Chondrocyte (in vitro differentiated cells): ENCODE measurements around the gene TMEM132C. TPM values are rescaled to one million over a fixed set of nuclear protein-coding genes. Genes with fewer than 3 reads are reported as not detected.

Source experiments
- DNase-seq: peaks from one replicate; pipeline ENCODE4 v3.0.0; 2021; ENCODE audit warnings: mixed read lengths, low spot score
- H3K27ac Mint-ChIP-seq: one replicate; pipeline ENCODE4 v1.8.0; 2021; ENCODE audit warnings: mild to moderate bottlenecking, moderate library complexity, mixed read lengths; ENCODE audit not compliant: unreplicated experiment
- H3K27me3 Mint-ChIP-seq: 2 replicates; pipeline ENCODE4 v1.8.0; 2021; ENCODE audit warnings: low read depth, mixed read lengths
- H3K36me3 Mint-ChIP-seq: 2 replicates; pipeline ENCODE4 v1.8.0; 2021; ENCODE audit warnings: low read depth, mixed read lengths
- H3K4me1 Mint-ChIP-seq: 2 replicates; pipeline ENCODE4 v1.8.0; 2021; ENCODE audit warnings: low read depth, mild to moderate bottlenecking, mixed read lengths
- H3K4me3 Mint-ChIP-seq: one replicate; pipeline ENCODE4 v1.8.0; 2021; ENCODE audit warnings: mild to moderate bottlenecking, moderate library complexity, mixed read lengths; ENCODE audit not compliant: unreplicated experiment
- H3K9me3 Mint-ChIP-seq: 2 replicates; pipeline ENCODE4 v1.8.0; 2021; ENCODE audit warnings: low read depth, mixed read lengths
- total RNA-seq: library from RNA; stranded (reverse); gene quantifications from 3 replicates; pipeline ENCODE4 v1.2.1, GENCODE V29; 2021
- TF ChIP-seq, protein P1 (sequence below): fragments of 200-600 bp; sonication (generic); IDR thresholded peaks from 2 replicates; pipeline ENCODE4 v1.5.0; 2021; ENCODE audit warnings: antibody characterized with exemption, mild to moderate bottlenecking, moderate library complexity

Gene TMEM132C
- total RNA-seq, 1 donor from 2014 or later: not detected

DNA sequence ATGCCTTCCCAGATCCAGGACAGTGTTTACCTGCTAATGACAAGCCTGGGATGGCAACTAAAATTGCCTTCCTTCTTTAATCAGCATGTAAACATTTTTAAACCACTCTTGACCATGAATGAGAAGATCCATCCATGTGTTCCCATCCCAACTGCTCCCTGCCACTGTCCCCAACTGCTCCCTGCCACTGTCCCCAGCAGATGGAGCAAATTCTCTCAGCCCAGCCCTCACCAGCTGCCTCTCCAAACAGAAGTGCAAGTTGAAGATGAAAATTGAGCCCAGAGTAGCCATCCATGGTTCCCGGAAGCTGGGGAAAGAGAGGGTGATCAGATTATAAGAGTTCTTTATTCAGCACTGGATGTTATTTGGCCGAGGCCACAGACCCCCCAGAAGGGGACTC lies 423.7 kb downstream of the TMEM132C start:
- H3K4me1 Mint-ChIP-seq: no peaks in the 10 kb centered on the region

DNA sequence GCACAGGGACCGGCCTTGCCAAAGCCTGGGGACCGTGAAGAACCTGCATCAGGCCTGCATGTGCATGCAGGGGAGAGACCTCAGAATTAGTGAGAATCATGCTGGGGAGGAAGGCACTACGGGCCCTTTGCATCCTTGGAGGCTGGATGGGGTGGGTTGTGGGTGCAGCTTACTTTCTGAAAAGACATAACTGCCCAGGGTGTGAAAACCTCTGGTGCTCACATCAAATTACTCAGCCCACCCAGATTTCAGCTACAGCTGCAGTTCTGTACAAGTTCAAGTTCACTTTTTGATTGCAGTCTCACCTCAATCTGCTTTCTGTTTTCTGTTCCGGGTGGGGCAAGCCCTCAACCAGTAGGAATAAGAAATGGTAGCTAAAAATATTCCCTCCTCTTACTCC lies 426.1 kb downstream of the TMEM132C start:
- Mint-ChIP-seq H3K4me1 (no peaks in the 10 kb centered on the region), H3K9me3 (peaks cover 21% of the 10 kb centered on the region), H3K4me3 (no peak overlapping the region), H3K27ac (no peak overlapping the region), H3K27me3 (no peaks in the 10 kb centered on the region), H3K36me3 (no peaks in the 10 kb centered on the region)
- DNase-seq: no peak
- TF ChIP-seq, protein P1, sequence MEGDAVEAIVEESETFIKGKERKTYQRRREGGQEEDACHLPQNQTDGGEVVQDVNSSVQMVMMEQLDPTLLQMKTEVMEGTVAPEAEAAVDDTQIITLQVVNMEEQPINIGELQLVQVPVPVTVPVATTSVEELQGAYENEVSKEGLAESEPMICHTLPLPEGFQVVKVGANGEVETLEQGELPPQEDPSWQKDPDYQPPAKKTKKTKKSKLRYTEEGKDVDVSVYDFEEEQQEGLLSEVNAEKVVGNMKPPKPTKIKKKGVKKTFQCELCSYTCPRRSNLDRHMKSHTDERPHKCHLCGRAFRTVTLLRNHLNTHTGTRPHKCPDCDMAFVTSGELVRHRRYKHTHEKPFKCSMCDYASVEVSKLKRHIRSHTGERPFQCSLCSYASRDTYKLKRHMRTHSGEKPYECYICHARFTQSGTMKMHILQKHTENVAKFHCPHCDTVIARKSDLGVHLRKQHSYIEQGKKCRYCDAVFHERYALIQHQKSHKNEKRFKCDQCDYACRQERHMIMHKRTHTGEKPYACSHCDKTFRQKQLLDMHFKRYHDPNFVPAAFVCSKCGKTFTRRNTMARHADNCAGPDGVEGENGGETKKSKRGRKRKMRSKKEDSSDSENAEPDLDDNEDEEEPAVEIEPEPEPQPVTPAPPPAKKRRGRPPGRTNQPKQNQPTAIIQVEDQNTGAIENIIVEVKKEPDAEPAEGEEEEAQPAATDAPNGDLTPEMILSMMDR: no peak

More for the DNA sequence above, 423.7 kb downstream of the TMEM132C start:
- Mint-ChIP-seq H3K27ac (no peak overlapping the region), H3K4me3 (no peak overlapping the region), H3K9me3 (peaks cover 16% of the 10 kb centered on the region), H3K27me3 (no peaks in the 10 kb centered on the region), H3K36me3 (no peaks in the 10 kb centered on the region)
- DNase-seq: no peak
- TF ChIP-seq, protein P1: no peak

DNA sequence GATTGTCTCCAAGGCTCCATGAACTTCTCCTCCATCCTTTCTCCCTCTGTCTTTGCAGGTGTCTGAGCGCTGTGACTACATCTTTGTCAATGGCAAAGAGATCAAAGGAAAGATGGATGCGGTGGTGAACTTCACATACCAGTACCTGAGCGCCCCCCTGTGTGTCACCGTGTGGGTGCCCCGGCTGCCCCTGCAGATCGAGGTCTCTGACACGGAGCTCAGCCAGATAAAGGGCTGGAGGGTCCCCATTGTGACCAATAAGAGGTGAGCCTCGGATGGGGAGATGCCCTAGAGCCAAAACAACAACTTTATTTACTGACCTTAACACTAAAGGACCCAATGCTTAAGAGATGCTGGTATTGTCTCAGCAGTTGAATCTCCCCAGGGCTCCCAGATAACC lies 426.8 kb downstream of the TMEM132C start:
- Mint-ChIP-seq H3K27ac (no peak overlapping the region), H3K9me3 (peaks cover 23% of the 10 kb centered on the region), H3K36me3 (no peaks in the 10 kb centered on the region), H3K4me1 (no peaks in the 10 kb centered on the region), H3K27me3 (no peaks in the 10 kb centered on the region), H3K4me3 (no peak overlapping the region)
- TF ChIP-seq, protein P1: no peak
- DNase-seq: no peak

DNA sequence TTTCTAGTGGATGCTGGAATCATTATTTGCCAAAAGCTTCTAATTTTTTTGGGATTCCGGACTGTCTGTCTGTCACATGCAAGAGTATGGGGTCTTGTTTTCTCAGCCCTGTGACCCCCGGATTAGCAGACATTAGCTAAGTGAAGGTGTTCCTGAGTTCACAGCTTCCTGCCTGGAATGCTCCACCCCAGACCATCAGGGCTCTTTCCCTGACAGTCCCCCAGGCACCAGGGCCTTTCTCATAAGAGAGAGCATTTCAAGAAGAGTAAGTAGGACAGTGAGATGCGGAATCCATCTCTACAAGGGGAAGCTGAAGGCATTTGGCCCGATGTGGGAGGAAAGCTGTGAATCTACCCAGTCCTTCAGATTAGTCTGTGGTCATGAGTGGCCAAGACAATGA lies 427.5 kb downstream of the TMEM132C start:
- Mint-ChIP-seq H3K36me3 (no peaks in the 10 kb centered on the region), H3K4me1 (no peaks in the 10 kb centered on the region), H3K4me3 (no peak overlapping the region), H3K27ac (no peak overlapping the region), H3K27me3 (no peaks in the 10 kb centered on the region), H3K9me3 (peaks cover 24% of the 10 kb centered on the region)
- DNase-seq: no peak
- TF ChIP-seq, protein P1: no peak

DNA sequence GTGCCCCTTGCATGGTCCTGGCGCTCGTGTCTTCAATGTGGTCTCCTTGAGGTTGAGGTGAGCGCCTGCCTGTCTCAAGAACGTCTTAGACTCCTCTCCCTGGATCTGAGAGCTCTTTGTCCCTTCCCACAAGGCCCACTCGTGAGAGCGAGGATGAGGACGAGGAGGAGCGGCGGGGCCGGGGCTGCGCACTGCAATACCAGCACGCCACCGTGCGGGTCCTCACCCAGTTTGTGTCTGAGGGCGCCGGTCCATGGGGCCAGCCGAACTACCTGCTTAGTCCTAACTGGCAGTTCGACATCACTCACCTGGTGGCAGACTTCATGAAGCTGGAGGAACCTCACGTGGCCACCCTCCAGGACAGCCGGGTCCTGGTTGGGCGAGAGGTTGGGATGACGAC lies 428.7 kb downstream of the TMEM132C start:
- Mint-ChIP-seq H3K27ac (no peak overlapping the region), H3K27me3 (no peaks in the 10 kb centered on the region), H3K36me3 (no peaks in the 10 kb centered on the region), H3K9me3 (peaks cover 27% of the 10 kb centered on the region), H3K4me1 (no peaks in the 10 kb centered on the region), H3K4me3 (no peak overlapping the region)
- TF ChIP-seq, protein P1: no peak
- DNase-seq: no peak
